GM18498 (cell line): ENCODE data around the gene SLC39A9.

Experiments used
- ATAC-seq: cut with Tn5 transposase; IDR thresholded peaks from one replicate; pipeline ENCODE4 v1.9.1; 2021; ENCODE audit warnings: mild to moderate bottlenecking, moderate library complexity; ENCODE audit not compliant: unreplicated experiment

The SLC39A9 gene

GRCh38 chr14:69398053-69398817, at the start of gene SLC39A9, which contains the start of gene ERH:
Gene SLC39A9 (plus strand): TSS chr14:69398692. CDS start chr14:69399370, 678 bp downstream.
Gene ERH (minus strand): TSS chr14:69398299. CDS start chr14:69398233, 66 bp downstream.
- ATAC-seq: peak; percentile 89

GRCh38 chr14:69349091-69349777, 49.3 kb upstream of the SLC39A9 start:
- no peak for ATAC-seq

- no peak for ATAC-seq
Observed at GRCh38 chr14:69350892-69351291, 47.6 kb upstream of the SLC39A9 start.

GRCh38 chr14:69351385-69351784, 47.1 kb upstream of the SLC39A9 start:
- no peak for ATAC-seq

GRCh38 chr14:69351911-69352310, 46.6 kb upstream of the SLC39A9 start:
- ATAC-seq: no peak

GRCh38 chr14:69353168-69353567, 45.3 kb upstream of the SLC39A9 start:
- no peak for ATAC-seq

GRCh38 chr14:69354383-69355153, 43.9 kb upstream of the SLC39A9 start:
- peak; percentile 92 for ATAC-seq

GRCh38 chr14:69355154-69355597, 43.3 kb upstream of the SLC39A9 start:
- no peak for ATAC-seq

GRCh38 chr14:69355607-69356281, 42.7 kb upstream of the SLC39A9 start:
- no peak for ATAC-seq

- no peak for ATAC-seq
Observed at GRCh38 chr14:69356903-69357543, 41.5 kb upstream of the SLC39A9 start.

- no peak for ATAC-seq
Observed at GRCh38 chr14:69357544-69358200, 40.8 kb upstream of the SLC39A9 start.

- ATAC-seq: no peak
Observed at GRCh38 chr14:69358233-69358963, 40.1 kb upstream of the SLC39A9 start.

- no peak for ATAC-seq
Observed at GRCh38 chr14:69358966-69359365, 39.5 kb upstream of the SLC39A9 start.

GRCh38 chr14:69360438-69361108, 37.9 kb upstream of the SLC39A9 start:
- no peak for ATAC-seq

GRCh38 chr14:69363055-69363454, 35.4 kb upstream of the SLC39A9 start:
- ATAC-seq: no peak

- ATAC-seq: no peak
Observed at GRCh38 chr14:69363964-69364363, 34.5 kb upstream of the SLC39A9 start.

- ATAC-seq: no peak
Observed at GRCh38 chr14:69364378-69364777, 34.1 kb upstream of the SLC39A9 start.

- ATAC-seq: no peak
Observed at GRCh38 chr14:69366069-69366468, 32.4 kb upstream of the SLC39A9 start.

- no peak for ATAC-seq
Observed at GRCh38 chr14:69366761-69367160, 31.7 kb upstream of the SLC39A9 start.
